Activated CD4-positive, alpha-beta T cell treated with anti-CD3 and anti-CD28 coated beads, Interleukin-10, Interleukin-2, amounts not matched to agents 100 ng/mL and 50 ng/mL, durations not matched to agents 16 hours and 8 hours (primary cell): ENCODE measurements around the gene CPNE8.

Experiments
- DNase-seq: peaks from one replicate; pipeline ENCODE4 v3.0.0-alpha.2; 2020

Gene CPNE8

GRCh38 chr12:38892976-38893375 lies 12.4 kb downstream of the CPNE8 start:
- DNase-seq, result no peak

GRCh38 chr12:38892087-38892786 lies 13.2 kb downstream of the CPNE8 start:
- DNase-seq, result peak; percentile 57

GRCh38 chr12:38890102-38890855 lies 15.1 kb downstream of the CPNE8 start:
- DNase-seq, result no peak

- DNase-seq, result no peak
Measured at GRCh38 chr12:38889297-38889815, 16.0 kb downstream of the CPNE8 start.

GRCh38 chr12:38887770-38888169 lies 17.6 kb downstream of the CPNE8 start:
- DNase-seq, result no peak

- no peak for DNase-seq
Measured at GRCh38 chr12:38886931-38887330, 18.5 kb downstream of the CPNE8 start.

GRCh38 chr12:38886064-38886463 lies 19.3 kb downstream of the CPNE8 start:
- no peak for DNase-seq

- DNase-seq, result no peak
Measured at GRCh38 chr12:38884666-38885065, 20.7 kb downstream of the CPNE8 start.

- no peak for DNase-seq
Measured at GRCh38 chr12:38883629-38884134, 21.7 kb downstream of the CPNE8 start.

GRCh38 chr12:38880288-38880687 lies 25.1 kb downstream of the CPNE8 start:
- no peak for DNase-seq

- DNase-seq, result no peak
Measured at GRCh38 chr12:38878986-38879385, 26.4 kb downstream of the CPNE8 start.

GRCh38 chr12:38878333-38878705 lies 27.1 kb downstream of the CPNE8 start:
- no peak for DNase-seq

- no peak for DNase-seq
Measured at GRCh38 chr12:38875586-38876228, 29.7 kb downstream of the CPNE8 start.

GRCh38 chr12:38872561-38872960 lies 32.8 kb downstream of the CPNE8 start:
- DNase-seq, result no peak

GRCh38 chr12:38872156-38872555 lies 33.2 kb downstream of the CPNE8 start:
- no peak for DNase-seq

- no peak for DNase-seq
Measured at GRCh38 chr12:38869036-38869435, 36.4 kb downstream of the CPNE8 start.

- no peak for DNase-seq
Measured at GRCh38 chr12:38850461-38850860, 54.9 kb downstream of the CPNE8 start.

GRCh38 chr12:38847247-38847646 lies 58.1 kb downstream of the CPNE8 start:
- DNase-seq, result no peak

- no peak for DNase-seq
Measured at GRCh38 chr12:38844267-38844666, 61.1 kb downstream of the CPNE8 start.

GRCh38 chr12:38838056-38838850 lies 67.1 kb downstream of the CPNE8 start:
- no peak for DNase-seq

GRCh38 chr12:38831715-38832114 lies 73.7 kb downstream of the CPNE8 start:
- DNase-seq, result no peak

- no peak for DNase-seq
Measured at GRCh38 chr12:38825006-38825405, 80.4 kb downstream of the CPNE8 start.

- DNase-seq, result peak; percentile 34
Measured at GRCh38 chr12:38823738-38824137, 81.7 kb downstream of the CPNE8 start.
